Measurements from ENCODE around the gene CSMD2.

The CSMD2 gene

GRCh38 chr1:33997127-33998036 is 167.6 kb downstream of the CSMD2 start:
- no peak for DNase-seq (ENCODE audit: low spot score)

GRCh38 chr1:33996281-33996680 is 168.7 kb downstream of the CSMD2 start:
- no peak for DNase-seq (ENCODE audit: low spot score)

GRCh38 chr1:33993301-33993700 is 171.7 kb downstream of the CSMD2 start:
- DNase-seq (ENCODE audit: low spot score) = no peak

- no peak for DNase-seq (ENCODE audit: low spot score)
Observed at GRCh38 chr1:33990281-33990680, 174.7 kb downstream of the CSMD2 start.

GRCh38 chr1:33988161-33988560 is 176.9 kb downstream of the CSMD2 start:
- DNase-seq (ENCODE audit: low spot score) = no peak

GRCh38 chr1:33986390-33987095 is 178.5 kb downstream of the CSMD2 start:
- DNase-seq (ENCODE audit: low spot score) = no peak

- no peak for DNase-seq (ENCODE audit: low spot score)
Observed at GRCh38 chr1:33985656-33986055, 179.4 kb downstream of the CSMD2 start.

- DNase-seq (ENCODE audit: low spot score) = no peak
Observed at GRCh38 chr1:33984906-33985565, 180.0 kb downstream of the CSMD2 start.

- DNase-seq (ENCODE audit: low spot score) = no peak
Observed at GRCh38 chr1:33982419-33982818, 182.6 kb downstream of the CSMD2 start.

GRCh38 chr1:33979341-33979740 is 185.7 kb downstream of the CSMD2 start:
- DNase-seq (ENCODE audit: low spot score) = no peak

- no peak for DNase-seq (ENCODE audit: low spot score)
Observed at GRCh38 chr1:33975961-33976360, 189.1 kb downstream of the CSMD2 start.

- no peak for DNase-seq (ENCODE audit: low spot score)
Observed at GRCh38 chr1:33973799-33974545, 191.1 kb downstream of the CSMD2 start.

- no peak for DNase-seq (ENCODE audit: low spot score)
Observed at GRCh38 chr1:33972676-33973395, 192.2 kb downstream of the CSMD2 start.

GRCh38 chr1:33971913-33972312 is 193.1 kb downstream of the CSMD2 start:
- no peak for DNase-seq (ENCODE audit: low spot score)

- DNase-seq (ENCODE audit: low spot score) = no peak
Observed at GRCh38 chr1:33971018-33971710, 193.9 kb downstream of the CSMD2 start.

- DNase-seq (ENCODE audit: low spot score) = no peak
Observed at GRCh38 chr1:33970148-33970825, 194.7 kb downstream of the CSMD2 start.

- no peak for DNase-seq (ENCODE audit: low spot score)
Observed at GRCh38 chr1:33966346-33967141, 198.5 kb downstream of the CSMD2 start.

- no peak for DNase-seq (ENCODE audit: low spot score)
Observed at GRCh38 chr1:33965086-33965485, 199.9 kb downstream of the CSMD2 start.

- DNase-seq (ENCODE audit: low spot score) = no peak
Observed at GRCh38 chr1:33962061-33962460, 203.0 kb downstream of the CSMD2 start.

Data from D341Med (cell line).